Neural cell (in vitro differentiated cells): ENCODE measurements around the gene EIF4EBP2. TPM values are rescaled to one million over a fixed set of nuclear protein-coding genes. Genes with fewer than 3 reads are reported as not detected.

Source experiments
- H2AFZ ChIP-seq: fragments of 200-600, 300-800 bp; sonication (generic), shearing (Covaris generic); 2 replicates; pipeline ENCODE4 v1.6.0; 2014; ENCODE audit warnings: low read depth, mild to moderate bottlenecking, antibody characterized with exemption, low read length, moderate library complexity
- H3F3A ChIP-seq: fragments of 200-600 bp; shearing (Covaris generic); 2 replicates; pipeline ENCODE4 v1.6.1; 2016; ENCODE audit warnings: mild to moderate bottlenecking, moderate library complexity, mixed read lengths, antibody characterized with exemption, low read length; ENCODE audit not compliant: insufficient read depth, poor library complexity, severe bottlenecking
- H3K27ac ChIP-seq: fragments of 200-600, 300-800 bp; sonication (generic), shearing (Covaris generic); 2 replicates; pipeline ENCODE4 v1.5.1; 2014; ENCODE audit warnings: mild to moderate bottlenecking, low read length, moderate library complexity
- H3K27me3 ChIP-seq: fragments of 300-800, 200-600 bp; sonication (generic), shearing (Covaris generic); 2 replicates; pipeline ENCODE4 v1.6.0; 2014; ENCODE audit warnings: mild to moderate bottlenecking, low read depth, low read length, moderate library complexity; ENCODE audit not compliant: insufficient read depth
- H3K36me3 ChIP-seq: fragments of 300-800, 200-600 bp; sonication (generic), shearing (Covaris generic); 2 replicates; pipeline ENCODE4 v1.5.1; 2014; ENCODE audit warnings: mild to moderate bottlenecking, antibody characterized with exemption, low read length, moderate library complexity; ENCODE audit not compliant: insufficient read depth
- H3K4me2 ChIP-seq: fragments of 300-800, 200-600 bp; sonication (generic), shearing (Covaris generic); 2 replicates; pipeline ENCODE4 v1.6.0; 2014; ENCODE audit warnings: mild to moderate bottlenecking, low read length
- H3K4me3 ChIP-seq: fragments of 300-800, 200-600 bp; sonication (generic), shearing (Covaris generic); 2 replicates; pipeline ENCODE4 v1.5.1; 2014; ENCODE audit warnings: mild to moderate bottlenecking, low read length, moderate library complexity
- H3K79me2 ChIP-seq: fragments of 200-600 bp; shearing (Covaris generic); replicated peaks from 2 replicates; pipeline ENCODE4 v1.6.0; 2014; ENCODE audit warnings: mild to moderate bottlenecking, low read length, moderate library complexity; ENCODE audit not compliant: insufficient read depth
- H3K9ac ChIP-seq: fragments of 300-800, 200-600 bp; sonication (generic), shearing (Covaris generic); 2 replicates; pipeline ENCODE4 v1.6.1; 2016; ENCODE audit warnings: mild to moderate bottlenecking, low read length, mixed read lengths
- H3K9me2 ChIP-seq: fragments of 200-600 bp; shearing (Covaris generic); 2 replicates; pipeline ENCODE4 v1.6.1; 2016; ENCODE audit warnings: mild to moderate bottlenecking, low read length, mixed read lengths; ENCODE audit not compliant: insufficient read depth
- H3K9me3 ChIP-seq: fragments of 200-600, 300-800 bp; sonication (generic), shearing (Covaris generic); 2 replicates; pipeline ENCODE4 v1.6.1; 2016; ENCODE audit warnings: mild to moderate bottlenecking, mixed run types, low read length, moderate library complexity, mixed read lengths
- H4K20me1 ChIP-seq: fragments of 200-600 bp; shearing (Covaris generic); 2 replicates; pipeline ENCODE4 v1.6.1; 2016; ENCODE audit warnings: mild to moderate bottlenecking, mixed run types; ENCODE audit not compliant: insufficient read depth
- EP300 ChIP-seq: fragments of 450-650 bp; conservative IDR thresholded peaks from 2 replicates; pipeline ENCODE4 v1.6.1; 2014; ENCODE audit warnings: antibody characterized with exemption, mild to moderate bottlenecking, moderate library complexity; ENCODE audit not compliant: poor library complexity, severe bottlenecking
- EZH2 ChIP-seq: fragments of 200-600, 300-800 bp; shearing (Covaris generic), sonication (generic); IDR thresholded peaks from 2 replicates; pipeline ENCODE4 v1.6.1; 2014; ENCODE audit warnings: antibody characterized with exemption, low read length, borderline replicate concordance, mild to moderate bottlenecking; ENCODE audit not compliant: insufficient read depth, poor library complexity, severe bottlenecking
- MXI1 ChIP-seq: fragments of 450-650 bp; conservative IDR thresholded peaks from 2 replicates; pipeline ENCODE4 v1.6.1; 2014; ENCODE audit warnings: antibody characterized with exemption, mild to moderate bottlenecking; ENCODE audit not compliant: poor library complexity, severe bottlenecking
- POLR2AphosphoS5 ChIP-seq: IDR thresholded peaks from 2 replicates; pipeline ENCODE4 v1.6.1; 2012
- RAD21 ChIP-seq: fragments of 450-650 bp; conservative IDR thresholded peaks from 2 replicates; pipeline ENCODE4 v1.6.1; 2014; ENCODE audit warnings: antibody characterized with exemption, mild to moderate bottlenecking, moderate library complexity
- REST ChIP-seq: IDR thresholded peaks from 2 replicates; pipeline ENCODE4 v1.6.1; 2012; ENCODE audit warnings: borderline replicate concordance
- SMC3 ChIP-seq: fragments of 450-650 bp; conservative IDR thresholded peaks from 2 replicates; pipeline ENCODE4 v1.6.1; 2014; ENCODE audit warnings: antibody characterized with exemption, mild to moderate bottlenecking, moderate library complexity; ENCODE audit not compliant: poor library complexity
- TAF1 ChIP-seq: IDR thresholded peaks from 2 replicates; pipeline ENCODE4 v1.6.1; 2012; ENCODE audit warnings: low read depth
- polyA plus RNA-seq: library from polyadenylated mRNA; depleted of rRNA; stranded (reverse); fragments of >200 nt; gene quantifications from 2 replicates; pipeline ENCODE4 v1.2.3, GENCODE V29; 2014
- TF ChIP-seq, protein P1 (sequence below): fragments of 450-650 bp; IDR thresholded peaks from 2 replicates; pipeline ENCODE4 v1.5.1; 2014; ENCODE audit warnings: antibody characterized with exemption, mild to moderate bottlenecking, moderate library complexity; ENCODE audit not compliant: poor library complexity, severe bottlenecking

Gene EIF4EBP2
- polyA plus RNA-seq, 1 donor from 2014 or later, result 51.7 TPM

- Histone ChIP-seq H4K20me1 (no peaks in the 10 kb centered on the region), H3K4me3 (no peak overlapping the region), H3K79me2 (no peaks in the 10 kb centered on the region), H3K9ac (no peak overlapping the region), H3K36me3 (no peaks in the 10 kb centered on the region), H3K4me2 (no peak overlapping the region), H3K27me3 (no peaks in the 10 kb centered on the region), H3K9me2 (no peaks in the 10 kb centered on the region), H3K27ac (no peak overlapping the region), H2AFZ (no peak overlapping the region), H3F3A (no peaks in the 10 kb centered on the region), H3K9me3 (no peaks in the 10 kb centered on the region)
- TF ChIP-seq POLR2AphosphoS5, result no peak
Observed at GRCh38 chr10:70355051-70356021, 48.6 kb upstream of the EIF4EBP2 start.

GRCh38 chr10:70357565-70357964 is 46.4 kb upstream of the EIF4EBP2 start:
- no peaks in the 10 kb centered on the region for H3F3A ChIP-seq
- H3K9me3 ChIP-seq, result no peaks in the 10 kb centered on the region
- no peak overlapping the region for H3K9ac ChIP-seq
- H3K36me3 ChIP-seq, result no peaks in the 10 kb centered on the region
- no peaks in the 10 kb centered on the region for H3K79me2 ChIP-seq
- H3K4me3 ChIP-seq, result no peak overlapping the region
- no peaks in the 10 kb centered on the region for H4K20me1 ChIP-seq
- no peak overlapping the region for H2AFZ ChIP-seq
- TF ChIP-seq, protein P1, sequence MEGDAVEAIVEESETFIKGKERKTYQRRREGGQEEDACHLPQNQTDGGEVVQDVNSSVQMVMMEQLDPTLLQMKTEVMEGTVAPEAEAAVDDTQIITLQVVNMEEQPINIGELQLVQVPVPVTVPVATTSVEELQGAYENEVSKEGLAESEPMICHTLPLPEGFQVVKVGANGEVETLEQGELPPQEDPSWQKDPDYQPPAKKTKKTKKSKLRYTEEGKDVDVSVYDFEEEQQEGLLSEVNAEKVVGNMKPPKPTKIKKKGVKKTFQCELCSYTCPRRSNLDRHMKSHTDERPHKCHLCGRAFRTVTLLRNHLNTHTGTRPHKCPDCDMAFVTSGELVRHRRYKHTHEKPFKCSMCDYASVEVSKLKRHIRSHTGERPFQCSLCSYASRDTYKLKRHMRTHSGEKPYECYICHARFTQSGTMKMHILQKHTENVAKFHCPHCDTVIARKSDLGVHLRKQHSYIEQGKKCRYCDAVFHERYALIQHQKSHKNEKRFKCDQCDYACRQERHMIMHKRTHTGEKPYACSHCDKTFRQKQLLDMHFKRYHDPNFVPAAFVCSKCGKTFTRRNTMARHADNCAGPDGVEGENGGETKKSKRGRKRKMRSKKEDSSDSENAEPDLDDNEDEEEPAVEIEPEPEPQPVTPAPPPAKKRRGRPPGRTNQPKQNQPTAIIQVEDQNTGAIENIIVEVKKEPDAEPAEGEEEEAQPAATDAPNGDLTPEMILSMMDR, result no peak
- TF ChIP-seq REST, result no peak
- TF ChIP-seq EZH2, result no peak
- no peak for TF ChIP-seq MXI1
- no peak for TF ChIP-seq RAD21
- no peak for TF ChIP-seq SMC3
- TF ChIP-seq POLR2AphosphoS5, result no peak
- no peak for TF ChIP-seq TAF1
- TF ChIP-seq EP300, result no peak
- H3K9me2 ChIP-seq, result no peaks in the 10 kb centered on the region
- no peak overlapping the region for H3K4me2 ChIP-seq
- H3K27me3 ChIP-seq, result no peaks in the 10 kb centered on the region
- H3K27ac ChIP-seq, result no peak overlapping the region
